CD4-positive, alpha-beta T cell (primary cell): ENCODE measurements around the gene PLK2. TPM values are rescaled to one million over a fixed set of nuclear protein-coding genes. Genes with fewer than 3 reads are reported as not detected.
A peak's percentile ranks its signal among the peaks of the same experiment; 100 is the strongest.

Source experiments
- ATAC-seq: fragments of 200-7000 bp; cut with Tn5 transposase; one replicate; pipeline ENCODE4 v1.10.0; 2022; ENCODE audit warnings: mild to moderate bottlenecking; ENCODE audit not compliant: poor library complexity
- CTCF ChIA-PET: fragments of 350-600 bp; sonication (Branson Sonifier 250); formaldehyde crosslinking; loops from one replicate; lab custom pipeline; 2021; ENCODE audit warnings: antibody characterized with exemption, inconsistent platforms; lab: Charles Lee
- POLR2A ChIA-PET: fragments of 350-600 bp; sonication (Branson Sonifier 250); formaldehyde crosslinking; loops from one replicate; lab custom pipeline; 2021; ENCODE audit warnings: antibody characterized with exemption, inconsistent platforms; lab: Charles Lee
- DNase-seq, 14 experiments: peaks; one replicate each; pipeline ENCODE4 v3.0.0-alpha.2; 2013 to 2020; ENCODE audit warnings: mixed read lengths in 2 of 14
- H3K27ac ChIP-seq, 2 donors: one replicate each; pipeline versions ENCODE4 v1.5.1 to v1.7.0; 2013; ENCODE audit warnings: low read length in 2 of 2, low read depth in 1 of 2, mild to moderate bottlenecking in 1 of 2
- H3K27me3 ChIP-seq, 2 experiments: 1 replicate in 1 of 2; 2 replicates in 1 of 2; pipeline versions ENCODE4 v1.6.1 to v1.7.0; 2013; ENCODE audit warnings: low read length in 2 of 2, control low read depth in 1 of 2, mild to moderate bottlenecking in 1 of 2, moderate library complexity in 1 of 2; ENCODE audit not compliant: insufficient read depth in 2 of 2, control insufficient read depth in 1 of 2
- H3K36me3 ChIP-seq: one replicate; pipeline ENCODE4 v1.6.1; 2013; ENCODE audit warnings: low read length, control low read depth; ENCODE audit not compliant: insufficient read depth
- H3K4me1 ChIP-seq: one replicate; pipeline ENCODE4 v1.6.1; 2013; ENCODE audit warnings: low read length, control low read depth; ENCODE audit not compliant: insufficient read depth
- H3K4me3 ChIP-seq: one replicate; pipeline ENCODE4 v1.5.1; 2013; ENCODE audit warnings: mild to moderate bottlenecking, low read length, moderate library complexity
- H3K9me3 ChIP-seq, 2 experiments: 1 replicate in 1 of 2; 2 replicates in 1 of 2; pipeline versions ENCODE4 v1.6.1 to v1.7.0; 2013; ENCODE audit warnings: low read length in 2 of 2, mild to moderate bottlenecking in 2 of 2, control low read depth in 1 of 2, moderate library complexity in 1 of 2; ENCODE audit not compliant: control insufficient read depth in 1 of 2, insufficient read depth in 1 of 2
- H3K27ac Mint-ChIP-seq: one replicate; pipeline ENCODE4 v1.8.0; 2020; ENCODE audit warnings: mixed read lengths
- H3K27me3 Mint-ChIP-seq: one replicate; pipeline ENCODE4 v1.8.0; 2021; ENCODE audit warnings: mixed read lengths
- H3K36me3 Mint-ChIP-seq: one replicate; pipeline ENCODE4 v1.8.0; 2021; ENCODE audit warnings: low read depth, mixed read lengths
- H3K4me1 Mint-ChIP-seq: one replicate; pipeline ENCODE4 v1.8.0; 2021; ENCODE audit warnings: low read depth, mixed read lengths
- H3K4me3 Mint-ChIP-seq: one replicate; pipeline ENCODE4 v1.8.0; 2020; ENCODE audit warnings: mild to moderate bottlenecking, mixed read lengths
- H3K9me3 Mint-ChIP-seq: one replicate; pipeline ENCODE4 v1.8.0; 2020; ENCODE audit warnings: mixed read lengths
- CTCF ChIP-seq: fragments of 200-600 bp; IDR thresholded peaks from one replicate; pipeline ENCODE4 v1.8.0; 2022; ENCODE audit warnings: antibody characterized with exemption, mild to moderate bottlenecking
- intact Hi-C, 2 experiments: fragments of 100-400 bp; cut with DNase I in 1 of 2; cut with micrococcal nuclease in 1 of 2; formaldehyde crosslinking; loops; one replicate each; pipeline versions ENCODE4 v1.15.1 to v1.9.0; 2023 to 2025; cut with DNase I, micrococcal nuclease
- total RNA-seq, 174 experiments: library from RNA in 2 of 174; stranded (reverse) in 2 of 174; gene quantifications; one replicate each; pipeline ENCODE4 v1.2.3 and lab custom pipeline; 2021 to 2026

The PLK2 gene
- total RNA-seq, 2 experiments from 2014 or later: 57.2 to 59.7 TPM

GRCh38 chr5:58466939-58467338 is 7.1 kb upstream of the PLK2 start:
- no peak overlapping the region for H3K4me3 ChIP-seq
- no peaks in the 10 kb centered on the region for H3K9me3 ChIP-seq
- DNase-seq (peak in 4 of 14 experiments; percentile 16 to 51 (median 31)), ATAC-seq (no peak)
- Mint-ChIP-seq H3K27me3 (peaks cover 4% of the 10 kb centered on the region), H3K27ac (no peak overlapping the region), H3K4me3 (no peak overlapping the region), H3K36me3 (no peaks in the 10 kb centered on the region), H3K9me3 (no peaks in the 10 kb centered on the region), H3K4me1 (peaks cover 3% of the 10 kb centered on the region)
- no peaks in the 10 kb centered on the region for H3K27me3 ChIP-seq
- TF ChIP-seq CTCF: no peak
- no peaks in the 10 kb centered on the region for H3K36me3 ChIP-seq
- intact Hi-C loops: loop anchor here in 1 of 2 experiments (10.0 kb wide), 1 partner anchor 1052 kb away; no protein-coding TSS in a partner anchor
- CTCF ChIA-PET: no interaction called here
- H3K27ac ChIP-seq: no peak overlapping the region
- H3K4me1 ChIP-seq: no peaks in the 10 kb centered on the region
- POLR2A ChIA-PET: no interaction called here

GRCh38 chr5:58462623-58463230 is 2.8 kb upstream of the PLK2 start:
- POLR2A ChIA-PET: no interaction called here
- no peaks in the 10 kb centered on the region for H3K36me3 ChIP-seq
- H3K4me1 Mint-ChIP-seq: peaks cover 17% of the 10 kb centered on the region
- DNase-seq (peak in 10 of 14 experiments; percentile 7 to 80 (median 32)), ATAC-seq (no peak)
- peak overlapping the region; percentile 13 for H3K4me3 Mint-ChIP-seq
- no peaks in the 10 kb centered on the region for H3K9me3 ChIP-seq
- peak overlapping the region; percentile 11 for H3K27ac Mint-ChIP-seq
- no peak overlapping the region for H3K27ac ChIP-seq
- no peak overlapping the region for H3K4me3 ChIP-seq
- TF ChIP-seq CTCF: peak; percentile 79
- peaks cover 0 to 5% of the 10 kb centered on the region in 2 experiments for H3K27me3 ChIP-seq
- no peaks in the 10 kb centered on the region for H3K9me3 Mint-ChIP-seq
- H3K36me3 Mint-ChIP-seq: peaks cover 8% of the 10 kb centered on the region
- peaks cover 24% of the 10 kb centered on the region for H3K4me1 ChIP-seq
- CTCF ChIA-PET: interaction anchor here (1.1 to 2.8 kb wide), 2 partner anchors 689 to 1165 kb away, joined by 3 to 17 read pairs; no protein-coding TSS in a partner anchor
- H3K27me3 Mint-ChIP-seq: peaks cover 12% of the 10 kb centered on the region
- intact Hi-C loops: loop anchor here (1.0 to 10.0 kb wide), 8 partner anchors 683 to 1562 kb away; no protein-coding TSS in a partner anchor

- H3K27ac ChIP-seq: no peak overlapping the region
- Mint-ChIP-seq H3K9me3 (no peaks in the 10 kb centered on the region), H3K27ac (peak overlapping the region; percentile 11), H3K36me3 (peaks cover 8% of the 10 kb centered on the region), H3K4me3 (peak overlapping the region; percentile 13), H3K27me3 (peaks cover 15% of the 10 kb centered on the region), H3K4me1 (peaks cover 17% of the 10 kb centered on the region)
- POLR2A ChIA-PET: no interaction called here
- peak in 1 of 14 experiments; percentile 7 for DNase-seq
- peaks cover 0 to 5% of the 10 kb centered on the region in 2 experiments for H3K27me3 ChIP-seq
- no peak for TF ChIP-seq CTCF
- intact Hi-C loops: loop anchor here (1.0 to 10.0 kb wide), 8 partner anchors 683 to 1561 kb away; no protein-coding TSS in a partner anchor
- H3K9me3 ChIP-seq: no peaks in the 10 kb centered on the region
- no peak for ATAC-seq
- H3K4me3 ChIP-seq: no peak overlapping the region
- CTCF ChIA-PET: interaction anchor here (1.6 to 2.8 kb wide), 2 partner anchors 683 to 1164 kb away, joined by 4 to 17 read pairs; no protein-coding TSS in a partner anchor
- H3K4me1 ChIP-seq: peaks cover 24% of the 10 kb centered on the region
- no peaks in the 10 kb centered on the region for H3K36me3 ChIP-seq
Observed at GRCh38 chr5:58462154-58462553, 2.3 kb upstream of the PLK2 start.
